ENCODE results near the gene HPF1. TPM values are rescaled to one million over a fixed set of nuclear protein-coding genes. Genes with fewer than 3 reads are reported as not detected.

The HPF1 gene
- total RNA-seq, 1 donor from 2014 or later: 23.5 TPM

DNA sequence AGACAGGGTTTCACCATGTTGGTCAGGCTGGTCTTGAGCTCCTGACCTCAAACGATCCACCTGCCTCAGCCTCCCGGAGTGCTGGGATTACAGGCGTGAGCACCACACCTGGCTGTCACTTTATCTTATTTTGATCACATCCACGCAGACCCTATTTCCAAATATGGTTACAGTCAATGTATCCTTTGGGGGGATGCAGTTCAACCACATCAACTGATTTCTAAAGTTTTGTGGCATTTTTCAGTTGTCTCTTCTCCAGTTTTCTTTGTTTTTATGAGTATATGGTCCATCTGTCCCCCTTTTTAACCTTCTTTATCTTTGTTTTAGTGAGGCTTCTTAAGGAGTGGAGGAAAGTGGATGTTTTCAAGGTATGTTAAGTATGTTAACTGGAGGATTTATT lies 4.1 kb upstream of the HPF1 start:
- no peak overlapping the region for H3K27ac Mint-ChIP-seq (ENCODE audit: unreplicated experiment)
- no peak overlapping the region for H3K4me3 Mint-ChIP-seq (ENCODE audit: unreplicated experiment)
- H3K9me3 Mint-ChIP-seq (ENCODE audit: unreplicated experiment): no peaks in the 10 kb centered on the region
- no peaks in the 10 kb centered on the region for H3K36me3 Mint-ChIP-seq (ENCODE audit: unreplicated experiment)
- peaks cover 10% of the 10 kb centered on the region for H3K4me1 Mint-ChIP-seq (ENCODE audit: unreplicated experiment)
- peaks cover 19% of the 10 kb centered on the region for H3K27me3 Mint-ChIP-seq (ENCODE audit: unreplicated experiment)
- no peak for DNase-seq (ENCODE audit: extremely low spot score, unreplicated experiment)
- TF ChIP-seq, protein P1, sequence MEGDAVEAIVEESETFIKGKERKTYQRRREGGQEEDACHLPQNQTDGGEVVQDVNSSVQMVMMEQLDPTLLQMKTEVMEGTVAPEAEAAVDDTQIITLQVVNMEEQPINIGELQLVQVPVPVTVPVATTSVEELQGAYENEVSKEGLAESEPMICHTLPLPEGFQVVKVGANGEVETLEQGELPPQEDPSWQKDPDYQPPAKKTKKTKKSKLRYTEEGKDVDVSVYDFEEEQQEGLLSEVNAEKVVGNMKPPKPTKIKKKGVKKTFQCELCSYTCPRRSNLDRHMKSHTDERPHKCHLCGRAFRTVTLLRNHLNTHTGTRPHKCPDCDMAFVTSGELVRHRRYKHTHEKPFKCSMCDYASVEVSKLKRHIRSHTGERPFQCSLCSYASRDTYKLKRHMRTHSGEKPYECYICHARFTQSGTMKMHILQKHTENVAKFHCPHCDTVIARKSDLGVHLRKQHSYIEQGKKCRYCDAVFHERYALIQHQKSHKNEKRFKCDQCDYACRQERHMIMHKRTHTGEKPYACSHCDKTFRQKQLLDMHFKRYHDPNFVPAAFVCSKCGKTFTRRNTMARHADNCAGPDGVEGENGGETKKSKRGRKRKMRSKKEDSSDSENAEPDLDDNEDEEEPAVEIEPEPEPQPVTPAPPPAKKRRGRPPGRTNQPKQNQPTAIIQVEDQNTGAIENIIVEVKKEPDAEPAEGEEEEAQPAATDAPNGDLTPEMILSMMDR (IDR thresholded peaks at IDR 0.05): no peak

DNA sequence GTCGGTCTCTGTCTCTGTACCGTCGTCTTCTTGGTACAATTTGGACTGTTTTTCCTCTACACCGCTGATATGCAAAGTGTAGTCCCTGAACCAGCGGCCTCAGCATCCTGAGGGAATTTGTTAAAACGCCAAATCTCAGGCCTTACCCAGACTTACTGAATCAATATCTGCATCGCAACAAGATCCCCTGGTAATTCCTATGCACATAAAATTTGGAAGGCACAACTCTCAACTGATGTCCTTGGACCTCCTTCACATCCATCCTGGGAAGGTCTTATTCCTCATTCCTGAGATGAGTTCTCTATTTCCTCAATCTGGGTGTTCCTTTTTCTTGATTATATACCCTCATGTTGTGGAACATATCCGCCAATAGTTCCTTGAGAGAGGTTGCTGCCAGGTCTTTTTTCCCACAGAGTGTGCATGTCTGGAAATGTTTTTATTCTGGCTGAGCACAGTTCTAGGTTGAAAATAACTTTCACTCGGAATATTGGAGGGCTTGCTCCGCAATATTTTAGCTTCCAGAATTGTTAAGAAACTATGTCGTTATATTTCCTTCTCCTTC lies 738 bp upstream of the HPF1 start:
- Mint-ChIP-seq H3K27me3 (ENCODE audit: unreplicated experiment) (peaks cover 17% of the 10 kb centered on the region), H3K9me3 (ENCODE audit: unreplicated experiment) (no peaks in the 10 kb centered on the region), H3K4me1 (ENCODE audit: unreplicated experiment) (peaks cover 20% of the 10 kb centered on the region), H3K27ac (ENCODE audit: unreplicated experiment) (peak overlapping the region; percentile 81), H3K4me3 (ENCODE audit: unreplicated experiment) (peak overlapping the region; percentile 89), H3K36me3 (ENCODE audit: unreplicated experiment) (no peaks in the 10 kb centered on the region)
- TF ChIP-seq, protein P1 (IDR thresholded peaks at IDR 0.05): no peak
- DNase-seq (ENCODE audit: extremely low spot score, unreplicated experiment): no peak

DNA sequence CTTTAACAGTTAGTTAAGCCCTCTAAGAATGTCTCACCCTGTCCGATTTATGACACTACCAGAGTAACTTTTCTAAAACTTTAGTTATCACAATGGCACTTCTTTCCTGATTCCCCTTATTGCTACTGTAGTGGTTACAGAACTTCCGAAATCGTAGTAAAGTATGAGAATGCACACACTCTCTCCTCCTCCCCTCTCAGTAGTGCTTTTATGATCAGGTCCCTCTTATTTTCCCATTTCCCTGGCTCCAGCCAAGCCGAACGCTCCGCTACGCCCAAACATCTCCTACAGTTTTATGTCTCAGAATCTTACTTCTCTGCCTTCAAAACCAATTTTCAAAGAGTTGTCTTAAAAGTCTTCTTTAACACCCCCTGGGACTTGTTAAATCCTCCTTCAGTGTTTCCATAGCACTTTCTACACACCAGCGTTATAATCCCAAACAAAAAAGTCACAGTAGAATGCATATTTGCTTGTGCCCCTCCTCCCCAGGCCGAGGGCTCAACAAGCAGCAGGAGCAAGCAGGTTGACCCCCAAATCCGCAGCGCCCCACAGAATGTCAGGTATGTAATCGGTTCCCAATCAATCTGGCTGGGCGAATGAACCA lies 671 bp downstream of the HPF1 start:
- peaks cover 13% of the 10 kb centered on the region for H3K27me3 Mint-ChIP-seq (ENCODE audit: unreplicated experiment)
- peaks cover 4% of the 10 kb centered on the region for H3K36me3 Mint-ChIP-seq (ENCODE audit: unreplicated experiment)
- H3K27ac Mint-ChIP-seq (ENCODE audit: unreplicated experiment): peak overlapping the region; percentile 45
- no peak for DNase-seq (ENCODE audit: extremely low spot score, unreplicated experiment)
- TF ChIP-seq, protein P1 (IDR thresholded peaks at IDR 0.05): no peak
- H3K4me1 Mint-ChIP-seq (ENCODE audit: unreplicated experiment): peaks cover 20% of the 10 kb centered on the region
- H3K4me3 Mint-ChIP-seq (ENCODE audit: unreplicated experiment): peak overlapping the region; percentile 89
- no peaks in the 10 kb centered on the region for H3K9me3 Mint-ChIP-seq (ENCODE audit: unreplicated experiment)

DNA sequence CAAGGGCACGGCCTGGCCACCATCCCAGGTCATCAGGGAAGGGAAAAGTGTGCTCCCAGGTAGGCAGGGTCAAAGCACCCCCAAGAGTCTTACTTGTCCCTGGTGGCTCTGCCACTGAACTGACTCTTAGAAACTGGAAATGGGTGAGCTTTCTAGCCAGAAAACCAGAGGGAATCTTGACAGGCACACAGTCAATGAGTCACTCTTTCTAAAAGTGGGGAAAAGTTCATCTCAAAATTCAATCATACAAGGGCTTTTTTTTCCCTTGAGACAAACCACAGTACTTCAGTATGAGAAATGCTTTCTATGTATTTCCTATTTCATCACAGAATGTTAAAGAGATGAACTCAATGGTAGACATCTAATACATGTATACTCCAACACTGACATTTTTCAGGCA lies 12.5 kb downstream of the HPF1 start:
- TF ChIP-seq, protein P1 (IDR thresholded peaks at IDR 0.05): no peak
- no peaks in the 10 kb centered on the region for H3K9me3 Mint-ChIP-seq (ENCODE audit: unreplicated experiment)
- H3K27me3 Mint-ChIP-seq (ENCODE audit: unreplicated experiment): no peaks in the 10 kb centered on the region
- peaks cover 17% of the 10 kb centered on the region for H3K36me3 Mint-ChIP-seq (ENCODE audit: unreplicated experiment)
- H3K27ac Mint-ChIP-seq (ENCODE audit: unreplicated experiment): no peak overlapping the region
- no peak overlapping the region for H3K4me3 Mint-ChIP-seq (ENCODE audit: unreplicated experiment)
- DNase-seq (ENCODE audit: extremely low spot score, unreplicated experiment): no peak
- H3K4me1 Mint-ChIP-seq (ENCODE audit: unreplicated experiment): no peaks in the 10 kb centered on the region

DNA sequence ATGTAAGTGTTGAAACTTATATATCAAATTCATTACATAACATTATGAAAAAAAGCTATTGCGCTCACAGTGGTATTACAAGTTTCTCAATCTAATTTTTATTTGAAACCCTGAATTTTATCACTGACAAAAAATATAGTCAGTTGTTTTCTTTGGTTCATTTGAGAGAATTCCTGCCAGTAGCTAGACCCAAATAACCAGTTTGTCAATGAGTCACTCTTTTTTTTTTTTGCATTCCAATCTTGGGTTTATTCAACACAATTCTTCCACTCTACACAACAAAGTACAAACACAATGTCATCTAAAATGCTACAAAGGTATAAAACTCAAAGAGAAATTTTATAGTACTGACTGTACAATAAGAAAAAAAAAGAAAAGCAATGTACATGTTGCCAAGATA lies 13.1 kb downstream of the HPF1 start:
- Mint-ChIP-seq H3K4me3 (ENCODE audit: unreplicated experiment) (no peak overlapping the region), H3K4me1 (ENCODE audit: unreplicated experiment) (no peaks in the 10 kb centered on the region), H3K27ac (ENCODE audit: unreplicated experiment) (no peak overlapping the region), H3K9me3 (ENCODE audit: unreplicated experiment) (no peaks in the 10 kb centered on the region), H3K36me3 (ENCODE audit: unreplicated experiment) (peaks cover 12% of the 10 kb centered on the region), H3K27me3 (ENCODE audit: unreplicated experiment) (no peaks in the 10 kb centered on the region)
- DNase-seq (ENCODE audit: extremely low spot score, unreplicated experiment): no peak
- TF ChIP-seq, protein P1 (IDR thresholded peaks at IDR 0.05): no peak
